CD4-positive, alpha-beta T cell (primary cell): ENCODE measurements around the gene AGMO. TPM values are rescaled to one million over a fixed set of nuclear protein-coding genes. Genes with fewer than 3 reads are reported as not detected.

ENCODE experiments used
- ATAC-seq: fragments of 200-7000 bp; cut with Tn5 transposase; one replicate; pipeline ENCODE4 v1.10.0; 2022; ENCODE audit warnings: mild to moderate bottlenecking; ENCODE audit not compliant: poor library complexity
- CTCF ChIA-PET: fragments of 350-600 bp; sonication (Branson Sonifier 250); formaldehyde crosslinking; loops from one replicate; lab custom pipeline; 2021; ENCODE audit warnings: antibody characterized with exemption, inconsistent platforms; lab: Charles Lee
- POLR2A ChIA-PET: fragments of 350-600 bp; sonication (Branson Sonifier 250); formaldehyde crosslinking; loops from one replicate; lab custom pipeline; 2021; ENCODE audit warnings: antibody characterized with exemption, inconsistent platforms; lab: Charles Lee
- DNase-seq, 14 experiments: peaks; one replicate each; pipeline ENCODE4 v3.0.0-alpha.2; 2013 to 2020; ENCODE audit warnings: mixed read lengths in 2 of 14
- H3K27ac ChIP-seq, 2 donors: one replicate each; pipeline versions ENCODE4 v1.5.1 to v1.7.0; 2013; ENCODE audit warnings: low read length in 2 of 2, low read depth in 1 of 2, mild to moderate bottlenecking in 1 of 2
- H3K27me3 ChIP-seq, 2 experiments: 1 replicate in 1 of 2; 2 replicates in 1 of 2; pipeline versions ENCODE4 v1.6.1 to v1.7.0; 2013; ENCODE audit warnings: low read length in 2 of 2, control low read depth in 1 of 2, mild to moderate bottlenecking in 1 of 2, moderate library complexity in 1 of 2; ENCODE audit not compliant: insufficient read depth in 2 of 2, control insufficient read depth in 1 of 2
- H3K36me3 ChIP-seq: one replicate; pipeline ENCODE4 v1.6.1; 2013; ENCODE audit warnings: low read length, control low read depth; ENCODE audit not compliant: insufficient read depth
- H3K4me1 ChIP-seq: one replicate; pipeline ENCODE4 v1.6.1; 2013; ENCODE audit warnings: low read length, control low read depth; ENCODE audit not compliant: insufficient read depth
- H3K4me3 ChIP-seq: one replicate; pipeline ENCODE4 v1.5.1; 2013; ENCODE audit warnings: mild to moderate bottlenecking, low read length, moderate library complexity
- H3K9me3 ChIP-seq, 2 experiments: 1 replicate in 1 of 2; 2 replicates in 1 of 2; pipeline versions ENCODE4 v1.6.1 to v1.7.0; 2013; ENCODE audit warnings: low read length in 2 of 2, mild to moderate bottlenecking in 2 of 2, control low read depth in 1 of 2, moderate library complexity in 1 of 2; ENCODE audit not compliant: control insufficient read depth in 1 of 2, insufficient read depth in 1 of 2
- H3K27ac Mint-ChIP-seq: one replicate; pipeline ENCODE4 v1.8.0; 2020; ENCODE audit warnings: mixed read lengths
- H3K27me3 Mint-ChIP-seq: one replicate; pipeline ENCODE4 v1.8.0; 2021; ENCODE audit warnings: mixed read lengths
- H3K36me3 Mint-ChIP-seq: one replicate; pipeline ENCODE4 v1.8.0; 2021; ENCODE audit warnings: low read depth, mixed read lengths
- H3K4me1 Mint-ChIP-seq: one replicate; pipeline ENCODE4 v1.8.0; 2021; ENCODE audit warnings: low read depth, mixed read lengths
- H3K4me3 Mint-ChIP-seq: one replicate; pipeline ENCODE4 v1.8.0; 2020; ENCODE audit warnings: mild to moderate bottlenecking, mixed read lengths
- H3K9me3 Mint-ChIP-seq: one replicate; pipeline ENCODE4 v1.8.0; 2020; ENCODE audit warnings: mixed read lengths
- intact Hi-C, 2 experiments: fragments of 100-400 bp; cut with DNase I in 1 of 2; cut with micrococcal nuclease in 1 of 2; formaldehyde crosslinking; loops; one replicate each; pipeline versions ENCODE4 v1.15.1 to v1.9.0; 2023 to 2025; cut with DNase I, micrococcal nuclease
- total RNA-seq, 174 experiments: library from RNA in 2 of 174; stranded (reverse) in 2 of 174; gene quantifications; one replicate each; pipeline ENCODE4 v1.2.3 and lab custom pipeline; 2021 to 2026
- TF ChIP-seq, protein P1 (sequence below): fragments of 200-600 bp; IDR thresholded peaks from one replicate; pipeline ENCODE4 v1.8.0; 2022; ENCODE audit warnings: antibody characterized with exemption, mild to moderate bottlenecking

The AGMO gene
- total RNA-seq, 2 experiments from 2014 or later, result not detected

DNA sequence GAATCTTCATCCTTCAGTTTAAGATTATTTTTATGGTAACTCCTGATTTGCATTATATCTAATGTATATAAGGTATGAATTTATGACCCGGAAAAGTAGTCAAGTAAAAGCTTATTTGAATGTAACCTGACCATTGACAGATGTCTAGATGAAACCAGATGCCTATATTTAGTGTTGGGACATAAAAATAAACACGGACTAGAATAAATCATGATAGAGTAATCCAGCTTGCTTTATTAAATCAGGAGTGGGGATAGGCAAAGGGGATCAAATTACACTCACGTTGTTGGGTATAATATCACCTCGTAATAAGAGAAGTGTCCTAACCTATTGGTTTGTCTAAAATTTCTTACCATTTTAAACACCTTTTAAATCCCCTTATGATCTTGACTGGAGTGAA is 244.6 kb downstream of the AGMO start:
- no peaks in the 10 kb centered on the region for H3K36me3 Mint-ChIP-seq
- POLR2A ChIA-PET, result no interaction called here
- no peaks in the 10 kb centered on the region for H3K4me1 Mint-ChIP-seq
- Histone ChIP-seq H3K36me3 (no peaks in the 10 kb centered on the region), H3K9me3 (peaks cover 0 to 3% of the 10 kb centered on the region in 2 experiments), H3K4me3 (no peak overlapping the region), H3K27me3 (no peaks in the 10 kb centered on the region), H3K4me1 (no peaks in the 10 kb centered on the region), H3K27ac (no peak overlapping the region)
- no peaks in the 10 kb centered on the region for H3K27me3 Mint-ChIP-seq
- CTCF ChIA-PET, result no interaction called here
- no peak for ATAC-seq
- H3K9me3 Mint-ChIP-seq, result no peaks in the 10 kb centered on the region
- DNase-seq, result no peak
- H3K27ac Mint-ChIP-seq, result no peak overlapping the region
- TF ChIP-seq, protein P1, sequence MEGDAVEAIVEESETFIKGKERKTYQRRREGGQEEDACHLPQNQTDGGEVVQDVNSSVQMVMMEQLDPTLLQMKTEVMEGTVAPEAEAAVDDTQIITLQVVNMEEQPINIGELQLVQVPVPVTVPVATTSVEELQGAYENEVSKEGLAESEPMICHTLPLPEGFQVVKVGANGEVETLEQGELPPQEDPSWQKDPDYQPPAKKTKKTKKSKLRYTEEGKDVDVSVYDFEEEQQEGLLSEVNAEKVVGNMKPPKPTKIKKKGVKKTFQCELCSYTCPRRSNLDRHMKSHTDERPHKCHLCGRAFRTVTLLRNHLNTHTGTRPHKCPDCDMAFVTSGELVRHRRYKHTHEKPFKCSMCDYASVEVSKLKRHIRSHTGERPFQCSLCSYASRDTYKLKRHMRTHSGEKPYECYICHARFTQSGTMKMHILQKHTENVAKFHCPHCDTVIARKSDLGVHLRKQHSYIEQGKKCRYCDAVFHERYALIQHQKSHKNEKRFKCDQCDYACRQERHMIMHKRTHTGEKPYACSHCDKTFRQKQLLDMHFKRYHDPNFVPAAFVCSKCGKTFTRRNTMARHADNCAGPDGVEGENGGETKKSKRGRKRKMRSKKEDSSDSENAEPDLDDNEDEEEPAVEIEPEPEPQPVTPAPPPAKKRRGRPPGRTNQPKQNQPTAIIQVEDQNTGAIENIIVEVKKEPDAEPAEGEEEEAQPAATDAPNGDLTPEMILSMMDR, result no peak
- intact Hi-C loops, result no loop called here
- no peak overlapping the region for H3K4me3 Mint-ChIP-seq

DNA sequence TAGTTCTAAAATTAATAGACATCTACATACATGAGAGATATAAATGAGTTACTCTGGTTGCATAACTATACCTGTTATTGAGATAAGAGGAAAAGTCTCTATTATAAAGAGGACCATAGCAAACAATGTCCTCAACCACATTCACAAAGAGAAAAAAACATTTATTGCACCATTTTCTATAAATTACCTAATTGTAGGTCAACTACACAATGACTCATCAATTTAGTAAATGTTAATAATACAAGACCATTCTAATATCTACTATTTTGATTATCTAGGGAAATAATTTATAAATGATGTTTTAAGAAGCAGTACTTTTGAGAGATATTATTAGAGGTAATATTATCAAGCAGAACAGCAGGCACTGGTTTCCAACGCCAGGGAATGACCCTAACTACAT is 246.1 kb downstream of the AGMO start:
- POLR2A ChIA-PET, result no interaction called here
- no peak for DNase-seq

DNA sequence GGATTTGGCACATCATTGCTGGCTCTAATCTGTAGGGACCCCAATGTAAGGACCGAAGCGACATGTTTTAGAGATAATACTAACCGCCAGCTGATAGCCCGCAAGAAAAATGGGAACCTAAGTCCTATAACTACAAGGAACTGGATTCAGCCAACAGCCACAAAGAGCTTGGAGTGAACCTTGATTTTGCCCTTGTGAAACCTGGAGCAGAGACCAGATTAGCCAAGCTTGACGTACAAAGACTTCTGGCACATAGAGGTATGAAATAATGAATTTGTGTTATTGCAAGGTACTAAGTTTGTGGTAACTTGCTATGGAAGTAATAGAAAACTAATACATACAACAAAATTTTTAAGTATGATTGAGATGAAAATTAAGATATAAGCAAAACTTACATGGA is 246.9 kb downstream of the AGMO start:
- no peak for DNase-seq
- intact Hi-C loops, result no loop called here
- H3K27me3 ChIP-seq, result no peaks in the 10 kb centered on the region
- peaks cover 3% of the 10 kb centered on the region for H3K9me3 Mint-ChIP-seq
- H3K4me3 Mint-ChIP-seq, result no peak overlapping the region
- H3K4me1 Mint-ChIP-seq, result no peaks in the 10 kb centered on the region
- H3K27ac Mint-ChIP-seq, result no peak overlapping the region
- no peak overlapping the region for H3K4me3 ChIP-seq
- POLR2A ChIA-PET, result no interaction called here
- TF ChIP-seq, protein P1, result no peak
- no peaks in the 10 kb centered on the region for H3K36me3 Mint-ChIP-seq
- no peaks in the 10 kb centered on the region for H3K27me3 Mint-ChIP-seq
- H3K4me1 ChIP-seq, result no peaks in the 10 kb centered on the region
- CTCF ChIA-PET, result interaction anchor here (0.7 kb wide), 1 partner anchor 623 kb away, joined by 3 read pairs; no protein-coding TSS in a partner anchor
- H3K27ac ChIP-seq, result no peak overlapping the region
- peaks cover 0 to 3% of the 10 kb centered on the region in 2 experiments for H3K9me3 ChIP-seq
- no peak for ATAC-seq
- no peaks in the 10 kb centered on the region for H3K36me3 ChIP-seq

More for the DNA sequence above, 246.1 kb downstream of the AGMO start:
- no peaks in the 10 kb centered on the region for H3K27me3 Mint-ChIP-seq
- no peak overlapping the region for H3K27ac Mint-ChIP-seq
- H3K36me3 Mint-ChIP-seq, result no peaks in the 10 kb centered on the region
- no peaks in the 10 kb centered on the region for H3K27me3 ChIP-seq
- no peaks in the 10 kb centered on the region for H3K4me1 ChIP-seq
- H3K4me3 Mint-ChIP-seq, result no peak overlapping the region
- H3K9me3 Mint-ChIP-seq, result peaks cover 3% of the 10 kb centered on the region
- no peak for ATAC-seq
- intact Hi-C loops, result no loop called here
- peaks cover 0 to 3% of the 10 kb centered on the region in 2 experiments for H3K9me3 ChIP-seq
- no peaks in the 10 kb centered on the region for H3K36me3 ChIP-seq
- H3K27ac ChIP-seq, result no peak overlapping the region
- CTCF ChIA-PET, result no interaction called here
- TF ChIP-seq, protein P1, result no peak
- H3K4me3 ChIP-seq, result no peak overlapping the region
- H3K4me1 Mint-ChIP-seq, result no peaks in the 10 kb centered on the region
